GM23338 (cell line): Measurements from ENCODE around the gene ADPRHL1. TPM values are rescaled to one million over a fixed set of nuclear protein-coding genes. Genes with fewer than 3 reads are reported as not detected.
A peak's percentile ranks its signal among the peaks of the same experiment; 100 is the strongest.

Experiments
- ATAC-seq: fragments of 200-7000 bp; cut with Tn5 transposase; 3 replicates; pipeline ENCODE4 v1.9.1; 2020
- DNase-seq: peaks from one replicate; pipeline ENCODE4 v3.0.0-alpha.2; 2015; ENCODE audit warnings: low spot score
- H2AFZ ChIP-seq: fragments of 200-600 bp; sonication (generic); 2 replicates; pipeline ENCODE4 v1.8.0; 2016; ENCODE audit warnings: antibody characterized with exemption, mild to moderate bottlenecking, moderate library complexity
- H3F3A ChIP-seq: fragments of 200-600 bp; sonication (generic); replicated peaks from 2 replicates; pipeline ENCODE4 v1.8.0; 2017; ENCODE audit warnings: antibody characterized with exemption, mixed run types, low read depth
- H3K27ac ChIP-seq: fragments of 200-600 bp; sonication (generic); 2 replicates; pipeline ENCODE4 v1.6.1; 2016; ENCODE audit warnings: low read depth
- H3K27me3 ChIP-seq: fragments of 200-600 bp; sonication (generic); 2 replicates; pipeline ENCODE4 v1.8.0; 2016; ENCODE audit warnings: mild to moderate bottlenecking, mixed run types, moderate library complexity; ENCODE audit not compliant: insufficient read depth
- H3K36me3 ChIP-seq: fragments of 200-600 bp; sonication (generic); 2 replicates; pipeline ENCODE4 v1.8.0; 2016; ENCODE audit warnings: mild to moderate bottlenecking; ENCODE audit not compliant: insufficient read depth
- H3K4me1 ChIP-seq: fragments of 200-600 bp; sonication (generic); 2 replicates; pipeline ENCODE4 v1.8.0; 2016; ENCODE audit warnings: mild to moderate bottlenecking, moderate library complexity; ENCODE audit not compliant: insufficient read depth
- H3K4me2 ChIP-seq: fragments of 200-600 bp; sonication (generic); 2 replicates; pipeline ENCODE4 v1.7.1; 2017; ENCODE audit warnings: mixed run types
- H3K4me3 ChIP-seq: fragments of 200-600 bp; sonication (generic); 2 replicates; pipeline ENCODE4 v1.6.1; 2016; ENCODE audit warnings: mixed run types
- H3K79me2 ChIP-seq: fragments of 200-600 bp; sonication (generic); replicated peaks from 2 replicates; pipeline ENCODE4 v1.8.0; 2017; ENCODE audit warnings: mild to moderate bottlenecking; ENCODE audit not compliant: insufficient read depth
- H3K9me2 ChIP-seq: fragments of 200-600 bp; sonication (generic); 2 replicates; pipeline ENCODE4 v1.8.0; 2017; ENCODE audit not compliant: insufficient read depth
- H4K20me1 ChIP-seq: fragments of 200-600 bp; sonication (generic); replicated peaks from 2 replicates; pipeline ENCODE4 v1.8.0; 2017; ENCODE audit warnings: mild to moderate bottlenecking; ENCODE audit not compliant: insufficient read depth
- H3K27ac Mint-ChIP-seq: 2 replicates; pipeline ENCODE4 v1.8.0; 2020; ENCODE audit warnings: inconsistent platforms, mild to moderate bottlenecking, moderate library complexity, mixed read lengths
- H3K27me3 Mint-ChIP-seq: 3 replicates; pipeline ENCODE4 v1.8.0; 2022; ENCODE audit warnings: low read depth, mild to moderate bottlenecking, moderate library complexity, mixed read lengths, inconsistent platforms; ENCODE audit not compliant: insufficient read depth, poor library complexity
- H3K36me3 Mint-ChIP-seq: 3 replicates; pipeline ENCODE4 v1.8.0; 2021; ENCODE audit warnings: low read depth, mild to moderate bottlenecking, inconsistent platforms, moderate library complexity, mixed read lengths
- H3K4me1 Mint-ChIP-seq: 3 replicates; pipeline ENCODE4 v1.8.0; 2020; ENCODE audit warnings: mild to moderate bottlenecking, inconsistent platforms, mixed read lengths
- H3K4me3 Mint-ChIP-seq: 3 replicates; pipeline ENCODE4 v1.8.0; 2021; ENCODE audit warnings: moderate library complexity, mild to moderate bottlenecking, inconsistent platforms, mixed read lengths
- H3K9me3 Mint-ChIP-seq: 3 replicates; pipeline ENCODE4 v1.8.0; 2020; ENCODE audit warnings: moderate library complexity, mild to moderate bottlenecking, inconsistent platforms, mixed read lengths
- CREB1 ChIP-seq: fragments of 250-450 bp; sonication (Bioruptor Pico); IDR thresholded peaks from 2 replicates; pipeline ENCODE4 v1.5.0; 2020; ENCODE audit warnings: low read depth, mild to moderate bottlenecking, moderate library complexity
- ETS1 ChIP-seq: IDR thresholded peaks from 2 replicates; pipeline ENCODE4 v1.6.1; 2016; ENCODE audit warnings: antibody characterized with exemption
- EZH2phosphoT487 ChIP-seq: fragments of 200-600 bp; sonication (generic); IDR thresholded peaks from one replicate; pipeline ENCODE4 v1.8.1; 2018; ENCODE audit warnings: antibody characterized with exemption; ENCODE audit not compliant: unreplicated experiment
- JUNB ChIP-seq: IDR thresholded peaks from one replicate; pipeline ENCODE4 v1.6.1; 2016; ENCODE audit warnings: antibody characterized with exemption; ENCODE audit not compliant: unreplicated experiment
- POLR2AphosphoS5 ChIP-seq: IDR thresholded peaks from 2 replicates; pipeline ENCODE4 v1.6.1; 2016; ENCODE audit warnings: antibody characterized with exemption, low read depth
- REST ChIP-seq: IDR thresholded peaks from one replicate; pipeline ENCODE4 v1.6.1; 2018; ENCODE audit warnings: antibody characterized with exemption; ENCODE audit not compliant: unreplicated experiment
- STAT1 ChIP-seq: IDR thresholded peaks from one replicate; pipeline ENCODE4 v1.6.1; 2016; ENCODE audit warnings: antibody characterized with exemption; ENCODE audit not compliant: unreplicated experiment
- ZNF331 ChIP-seq: fragments of 250-450 bp; sonication (Bioruptor Pico); IDR thresholded peaks from 2 replicates; pipeline ENCODE4 v1.5.0; 2020; ENCODE audit warnings: low read depth, mild to moderate bottlenecking, moderate library complexity
- ZNF462 ChIP-seq: fragments of 250-450 bp; sonication (Bioruptor Pico); IDR thresholded peaks from 2 replicates; pipeline ENCODE4 v1.5.0; 2020; ENCODE audit warnings: mild to moderate bottlenecking, moderate library complexity
- polyA plus RNA-seq: library from polyadenylated mRNA; unstranded; fragments of >200 nt; fragmentation: Nextera tagmentation; extraction: Ambion mirVana; gene quantifications from 2 replicates; pipeline ENCODE4 v1.2.1, GENCODE V29; 2016
- total RNA-seq: library from RNA; depleted of rRNA; stranded (reverse); fragments of >200 nt; shearing (Covaris generic); gene quantifications from 2 replicates; pipeline ENCODE4 v1.2.3, GENCODE V29; 2014

ADPRHL1 gene
- total and polyA plus RNA-seq, 2 experiments from 2014 or later = 0.80 to 1.0 TPM

- Histone ChIP-seq H3K4me2 (no peak overlapping the region), H3K9me2 (no peaks in the 10 kb centered on the region), H3K4me1 (no peaks in the 10 kb centered on the region), H3K27me3 (no peaks in the 10 kb centered on the region), H3K4me3 (no peak overlapping the region), H3K27ac (0 out of 2 replicates have a peak overlapping the region, but pooled peaks have one; percentile 70), H4K20me1 (no peaks in the 10 kb centered on the region), H3K36me3 (no peaks in the 10 kb centered on the region), H3K79me2 (no peaks in the 10 kb centered on the region), H3F3A (peaks cover 10% of the 10 kb centered on the region; the same call in 1 of the 2 replicates), H2AFZ (no peak overlapping the region)
- TF ChIP-seq POLR2AphosphoS5 (no peak), STAT1 (no peak), ZNF331 (no peak), REST (no peak), EZH2phosphoT487 (no peak)
- Mint-ChIP-seq H3K4me3 (no peak overlapping the region), H3K27me3 (peaks cover 21% of the 10 kb centered on the region), H3K27ac (no peak overlapping the region), H3K4me1 (peaks cover 3% of the 10 kb centered on the region; the same call in 1 of the 3 replicates), H3K9me3 (no peaks in the 10 kb centered on the region), H3K36me3 (no peaks in the 10 kb centered on the region)
- DNase-seq = no peak
- no peak; the same call in 2 of the 3 replicates for ATAC-seq
These were observed 31.5 kb downstream of the ADPRHL1 start for GRCh38 chr13:113421673-113422270.

- no peak overlapping the region for H2AFZ ChIP-seq
- no peak overlapping the region for H3K4me3 ChIP-seq
- Mint-ChIP-seq H3K27me3 (peaks cover 22% of the 10 kb centered on the region), H3K27ac (no peak overlapping the region), H3K9me3 (no peaks in the 10 kb centered on the region), H3K36me3 (no peaks in the 10 kb centered on the region), H3K4me1 (peaks cover 3% of the 10 kb centered on the region; the same call in 1 of the 3 replicates), H3K4me3 (no peak overlapping the region)
- H3K27ac ChIP-seq = no peak overlapping the region
- no peaks in the 10 kb centered on the region for H3K79me2 ChIP-seq
- H3K27me3 ChIP-seq = no peaks in the 10 kb centered on the region
- DNase-seq = no peak
- H4K20me1 ChIP-seq = no peaks in the 10 kb centered on the region
- no peak overlapping the region for H3K4me2 ChIP-seq
- peak; percentile 63 for ATAC-seq
- peaks cover 13% of the 10 kb centered on the region; the same call in 1 of the 2 replicates for H3F3A ChIP-seq
- no peaks in the 10 kb centered on the region for H3K4me1 ChIP-seq
- H3K36me3 ChIP-seq = no peaks in the 10 kb centered on the region
- H3K9me2 ChIP-seq = no peaks in the 10 kb centered on the region
- TF ChIP-seq STAT1 = no peak
- TF ChIP-seq ETS1 = no peak
- no peak for TF ChIP-seq JUNB
- TF ChIP-seq ZNF331 = no peak
- no peak for TF ChIP-seq ZNF462
- no peak for TF ChIP-seq CREB1 (CRISPR knock-in tag)
These were observed 32.3 kb downstream of the ADPRHL1 start for GRCh38 chr13:113420833-113421600.
